Ureter (tissue), 1 donor: ENCODE data around the gene MSI2. TPM values are rescaled to one million over a fixed set of nuclear protein-coding genes. Genes with fewer than 3 reads are reported as not detected.

ENCODE experiments used
- DNase-seq: peaks from one replicate; pipeline ENCODE4 v3.0.0-alpha.2; 2020; ENCODE audit warnings: low spot score
- total RNA-seq: library from RNA; stranded (reverse); gene quantifications from one replicate; pipeline ENCODE4 v1.2.4, GENCODE V29; 2023
- donor health status: DM: yes; HTN: yes; CAD: no.

Gene MSI2
- total RNA-seq, 1 donor from 2014 or later: 230 TPM

DNA sequence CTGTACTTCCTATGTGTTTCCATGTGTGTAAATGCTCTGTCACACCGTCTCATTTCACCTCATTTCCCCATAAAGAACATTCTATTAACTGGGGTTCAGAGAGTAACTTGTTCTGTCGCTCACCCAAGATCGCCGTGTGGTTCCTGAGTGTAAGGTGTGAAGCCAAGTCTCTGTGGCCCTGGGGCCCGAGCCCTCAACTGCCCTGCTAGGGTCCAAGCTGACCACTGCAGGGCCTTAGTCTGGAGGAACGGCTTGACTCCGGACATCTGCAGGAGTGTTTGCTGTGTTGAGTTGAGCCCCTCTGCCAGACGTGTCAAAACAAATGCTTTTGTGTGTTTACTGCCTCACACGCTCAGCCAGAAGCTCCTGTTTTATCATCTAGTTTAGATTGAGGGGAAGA is 244.7 kb downstream of the MSI2 start:
- no peak for DNase-seq

DNA sequence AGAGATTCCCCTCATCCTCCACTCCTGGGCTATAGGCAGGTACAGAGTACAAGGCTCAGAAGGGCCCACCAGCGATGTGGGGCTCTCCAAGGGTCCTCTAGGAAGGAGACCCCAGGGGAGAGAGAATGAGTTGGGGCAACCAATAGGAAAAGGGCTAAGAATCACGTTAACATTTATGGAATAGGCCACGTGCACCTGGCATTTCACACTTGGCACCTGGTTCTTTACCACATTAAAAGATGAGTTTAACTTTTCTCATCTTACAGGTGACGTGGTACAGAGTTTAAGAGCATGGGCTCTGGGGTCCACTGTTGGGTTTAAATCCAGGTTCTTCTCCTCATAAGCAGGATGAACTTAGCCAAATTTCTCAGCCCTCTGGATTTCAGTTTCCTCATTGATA is 245.7 kb downstream of the MSI2 start:
- no peak for DNase-seq

DNA sequence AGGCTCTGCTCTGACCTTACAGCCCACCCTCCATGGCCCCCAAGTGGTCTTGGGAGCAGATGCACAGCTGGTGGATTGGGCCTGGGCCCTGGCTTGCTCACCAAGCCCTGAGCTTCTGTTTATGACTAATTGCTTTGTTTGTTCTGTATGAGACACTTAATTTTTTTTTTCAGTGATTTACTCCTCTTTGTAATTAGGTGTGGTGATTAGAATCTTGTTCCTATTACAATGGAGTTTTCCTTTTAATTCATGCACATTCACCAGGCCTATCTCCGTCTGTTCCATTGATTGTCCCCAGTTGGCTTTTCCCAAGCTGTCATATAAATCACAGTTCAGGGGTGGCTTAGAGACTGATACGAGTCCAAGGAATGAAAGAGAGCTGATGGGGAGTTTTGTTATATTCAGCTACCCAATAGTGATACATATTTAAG is 246.5 kb downstream of the MSI2 start:
- DNase-seq: no peak

DNA sequence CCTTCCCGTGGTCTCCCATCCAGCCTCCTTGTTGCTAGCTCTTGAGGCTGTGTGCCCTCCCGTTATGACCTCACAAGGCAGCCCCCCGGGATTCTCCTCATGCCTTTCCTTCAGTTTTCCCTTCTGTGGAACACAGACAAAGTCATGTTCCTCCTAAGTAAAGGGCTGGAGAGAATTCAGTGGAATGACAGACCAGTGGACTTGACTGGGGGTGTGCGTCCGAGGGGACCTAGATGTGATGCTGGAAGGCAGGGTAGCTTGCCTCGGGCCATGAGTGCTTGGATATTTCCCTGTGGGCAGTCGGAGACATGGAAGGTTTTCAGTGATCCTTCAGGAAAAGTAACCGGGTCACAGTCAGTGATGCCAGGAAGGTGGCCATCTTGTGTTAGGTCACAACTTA is 247.9 kb downstream of the MSI2 start:
- DNase-seq: no peak

DNA sequence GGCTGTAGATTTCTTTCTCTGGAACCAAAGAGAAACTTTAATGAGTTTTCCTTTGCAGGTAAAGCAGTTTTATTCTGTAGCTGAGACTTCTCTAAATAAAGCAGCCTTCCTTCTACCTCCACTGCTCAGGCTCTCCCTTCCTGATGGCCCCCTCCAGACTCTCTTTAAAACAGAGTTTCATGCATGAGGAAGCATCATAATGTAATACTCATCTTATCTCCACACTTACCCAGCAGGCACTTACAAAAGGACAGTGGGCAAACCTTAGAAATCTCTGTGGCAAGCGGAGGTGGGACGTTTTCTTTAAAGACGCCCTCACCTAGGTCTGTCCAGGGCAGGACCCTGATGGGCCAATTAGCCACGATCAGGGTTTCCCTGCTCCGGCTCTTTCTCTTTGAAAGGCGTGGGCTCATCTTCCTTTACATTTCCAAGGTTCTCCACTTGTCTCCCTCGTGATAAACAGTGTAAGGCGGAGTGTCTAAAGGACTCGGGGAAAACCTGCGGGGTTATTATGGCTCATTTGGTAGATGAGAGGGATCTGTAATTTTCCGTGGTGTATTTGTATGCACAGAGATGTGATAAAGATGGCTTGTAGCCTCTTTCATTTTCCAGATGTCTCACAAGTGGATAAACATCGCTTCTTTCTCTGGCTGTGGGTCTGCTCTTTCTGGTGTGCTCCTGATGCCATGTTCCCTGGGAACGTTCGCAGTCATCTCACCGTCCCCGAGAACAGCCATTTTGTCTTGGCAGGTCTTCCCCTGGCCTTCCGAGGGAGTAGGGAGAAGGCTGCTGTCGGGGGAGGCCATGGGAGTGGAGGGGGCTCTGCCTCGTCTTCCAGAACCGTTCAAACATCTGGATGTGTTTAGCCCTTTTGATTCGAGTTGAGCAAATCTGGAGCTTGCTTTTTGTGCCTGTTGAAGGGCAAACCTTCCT is 249.8 kb downstream of the MSI2 start:
- DNase-seq: no peak

DNA sequence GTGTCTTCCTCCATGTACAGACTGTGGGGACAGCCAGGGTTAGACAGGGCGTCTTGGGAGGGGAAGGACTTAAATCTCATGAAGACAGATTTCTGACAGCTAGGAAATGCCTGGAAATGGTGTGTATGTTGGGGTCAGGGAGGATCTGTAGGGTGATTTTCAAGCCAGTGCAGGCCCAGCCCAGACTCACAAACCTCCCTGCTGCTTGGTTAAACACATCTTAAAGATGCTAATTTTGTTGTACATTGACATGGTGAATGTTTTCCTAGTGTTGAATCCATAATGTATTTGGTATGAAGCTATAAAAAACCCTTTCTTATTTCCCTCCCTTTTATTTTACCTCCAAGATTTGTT is 250.4 kb downstream of the MSI2 start:
- DNase-seq: no peak

DNA sequence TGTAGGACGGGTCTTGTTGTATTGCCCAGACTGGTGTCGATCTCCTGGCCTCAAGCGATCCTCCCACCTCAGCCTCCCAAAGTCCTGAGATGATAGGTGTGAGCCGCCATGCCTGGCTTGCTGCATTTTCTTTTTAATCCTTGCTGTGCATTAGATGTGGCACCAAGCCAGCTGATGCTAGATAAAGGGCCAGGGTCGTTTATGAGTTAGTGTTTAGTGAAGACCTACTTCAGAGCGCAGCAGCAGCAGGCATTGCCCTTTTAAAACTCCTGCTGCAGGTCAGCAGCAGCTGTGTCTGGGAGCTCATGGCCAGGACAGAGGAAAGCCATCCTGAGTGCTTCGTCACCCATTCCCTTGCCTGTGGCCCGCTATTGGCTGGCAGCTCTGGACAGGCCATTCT is 251.5 kb downstream of the MSI2 start:
- no peak for DNase-seq

DNA sequence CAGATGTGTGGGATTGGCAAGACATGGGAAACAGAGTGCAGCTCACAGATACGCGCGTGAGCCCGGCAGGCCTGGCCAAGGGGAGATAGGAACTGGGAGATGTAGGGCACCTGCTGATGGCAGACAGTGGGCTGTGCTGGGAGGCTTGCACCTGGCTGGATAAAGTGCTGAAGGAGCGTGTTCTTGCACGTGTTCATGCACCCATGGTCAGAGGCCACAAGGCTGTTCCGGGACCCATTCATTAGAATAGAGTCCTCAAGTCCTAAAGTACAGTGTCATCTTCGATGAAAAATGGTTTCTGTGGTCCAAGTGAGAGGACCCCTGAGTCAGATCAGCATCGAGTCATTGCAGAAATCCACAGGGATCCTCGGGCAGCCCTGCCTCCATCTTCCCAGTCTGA is 252.3 kb downstream of the MSI2 start:
- no peak for DNase-seq

DNA sequence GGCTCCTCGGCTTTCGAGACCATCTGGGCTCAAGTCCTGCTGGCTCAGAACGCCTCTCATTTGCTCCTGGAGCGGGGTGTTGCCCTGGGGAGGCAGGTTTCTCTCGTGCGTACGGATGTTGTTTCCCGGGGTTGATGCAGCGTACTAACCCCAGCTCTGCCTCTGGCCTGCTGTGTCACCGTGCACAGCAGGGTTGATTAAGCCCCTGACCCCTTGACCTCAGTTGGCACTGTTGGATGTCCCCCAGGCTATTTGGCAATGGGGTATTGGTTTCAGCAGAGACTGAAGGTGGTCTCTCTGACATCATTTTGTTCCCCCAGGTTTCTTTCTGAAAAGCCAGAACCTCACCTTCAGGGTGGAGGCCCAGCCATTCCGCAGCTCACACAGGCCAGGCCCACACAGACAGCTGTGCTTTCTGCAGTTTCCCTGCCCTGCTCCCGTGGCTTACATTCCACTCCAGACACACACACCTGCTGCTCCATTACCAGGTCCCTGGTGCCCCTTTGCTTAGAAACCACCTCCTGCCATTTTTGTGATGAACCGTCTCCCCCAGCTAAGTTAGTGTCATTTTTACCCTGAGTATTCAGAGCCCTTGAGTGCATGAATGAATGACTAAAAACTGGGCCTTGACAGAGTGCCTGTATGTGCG is 255.3 kb downstream of the MSI2 start:
- no peak for DNase-seq

DNA sequence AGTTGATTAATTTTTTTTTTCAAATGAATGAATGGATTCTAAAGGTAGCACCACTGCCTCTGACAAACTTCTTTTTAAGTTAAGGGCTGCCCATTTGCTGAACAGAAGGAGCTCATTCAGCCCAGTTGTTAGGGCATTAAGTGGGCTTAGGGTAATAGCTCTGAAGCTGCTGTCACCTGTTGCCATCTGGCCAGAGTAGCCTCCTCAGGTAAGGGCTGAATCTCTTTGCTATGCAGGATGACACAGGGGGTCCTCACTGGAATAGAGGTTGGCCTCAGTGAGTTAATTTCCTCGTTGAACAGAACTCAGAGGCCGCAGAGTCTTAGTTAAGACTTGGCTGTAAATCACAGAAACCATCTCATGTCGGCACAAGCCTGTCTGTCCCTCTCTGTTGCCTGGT is 255.9 kb downstream of the MSI2 start:
- no peak for DNase-seq

DNA sequence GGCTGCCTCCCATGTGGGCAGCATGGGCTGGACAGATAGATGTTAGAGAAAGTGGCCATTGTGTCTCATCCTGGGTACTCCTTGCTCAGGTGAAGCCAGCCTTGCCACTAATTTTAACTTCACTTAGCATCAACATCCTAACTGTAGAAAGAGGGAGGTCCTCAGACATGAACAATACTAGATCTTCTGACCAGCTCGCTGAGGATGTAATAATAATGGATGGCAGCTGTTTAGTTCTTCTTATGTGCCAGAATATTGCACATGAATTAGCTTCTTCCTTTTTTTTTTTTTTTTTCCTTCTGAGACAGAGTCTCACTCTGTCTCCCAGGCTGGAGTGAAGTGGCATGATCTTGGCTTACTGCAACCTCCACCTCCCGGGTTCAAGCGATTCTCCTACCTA is 256.4 kb downstream of the MSI2 start:
- no peak for DNase-seq

DNA sequence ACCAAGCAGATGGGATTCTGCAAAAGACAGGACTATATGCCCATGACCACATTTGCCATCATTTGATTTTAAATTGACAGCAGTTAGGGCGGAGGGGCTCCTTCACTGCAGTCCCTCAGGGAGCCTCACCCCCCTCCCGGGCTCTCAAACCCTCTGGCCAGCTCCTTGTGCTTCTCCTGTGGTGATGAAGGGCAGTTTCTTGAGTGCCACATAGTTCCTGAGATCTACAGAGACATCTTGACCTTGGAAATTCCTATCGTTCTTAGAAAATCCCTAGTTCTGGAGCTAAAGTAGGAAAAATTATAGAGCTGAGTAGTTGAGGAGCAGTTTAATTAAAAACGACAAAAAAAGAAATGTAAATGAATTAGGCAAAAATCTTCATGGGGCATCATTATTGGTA is 257.2 kb downstream of the MSI2 start:
- no peak for DNase-seq

DNA sequence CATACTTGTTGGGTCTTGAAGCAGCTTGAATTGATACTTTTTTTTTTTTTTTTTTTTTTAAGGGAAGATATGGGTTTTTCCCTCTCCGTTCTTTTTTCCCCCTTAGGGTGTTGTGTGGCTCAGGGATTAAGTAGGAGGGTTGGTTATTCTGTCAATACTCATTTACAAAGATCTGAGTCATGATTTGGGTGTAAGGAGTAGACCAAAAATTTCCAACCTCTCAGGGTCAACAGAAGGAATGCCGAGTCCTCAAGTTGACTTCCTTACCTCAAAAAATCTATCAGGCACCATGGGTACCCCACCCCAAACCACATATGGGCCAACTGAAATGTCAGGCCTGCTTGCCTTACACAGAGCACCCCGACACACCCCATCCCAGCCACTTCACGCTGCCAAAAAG is 258.3 kb downstream of the MSI2 start:
- no peak for DNase-seq

DNA sequence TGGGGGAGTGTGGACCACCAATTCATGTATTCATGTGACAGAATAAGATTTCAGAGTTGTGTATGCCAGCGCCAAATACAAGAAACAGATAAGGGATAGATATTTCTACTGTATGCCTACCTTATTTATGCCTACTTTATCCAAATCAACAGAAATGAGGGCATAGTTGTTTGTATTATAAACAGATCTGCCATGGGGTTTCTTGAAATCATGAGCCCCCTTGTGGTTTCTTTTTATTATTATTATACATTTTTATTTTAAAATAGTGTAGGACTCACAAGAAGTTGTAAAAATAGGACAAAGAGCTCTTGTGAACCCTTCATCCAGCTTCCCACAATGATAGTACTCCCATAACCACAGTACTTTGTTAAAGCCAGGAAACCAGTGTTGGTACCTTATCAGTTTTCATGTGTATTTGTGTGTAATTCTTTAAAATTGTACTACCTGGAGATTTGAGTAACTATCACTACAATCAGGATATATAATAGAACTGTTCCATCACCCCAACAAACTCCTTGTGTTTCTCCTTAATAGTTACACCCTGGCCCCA is 259.4 kb downstream of the MSI2 start:
- no peak for DNase-seq

DNA sequence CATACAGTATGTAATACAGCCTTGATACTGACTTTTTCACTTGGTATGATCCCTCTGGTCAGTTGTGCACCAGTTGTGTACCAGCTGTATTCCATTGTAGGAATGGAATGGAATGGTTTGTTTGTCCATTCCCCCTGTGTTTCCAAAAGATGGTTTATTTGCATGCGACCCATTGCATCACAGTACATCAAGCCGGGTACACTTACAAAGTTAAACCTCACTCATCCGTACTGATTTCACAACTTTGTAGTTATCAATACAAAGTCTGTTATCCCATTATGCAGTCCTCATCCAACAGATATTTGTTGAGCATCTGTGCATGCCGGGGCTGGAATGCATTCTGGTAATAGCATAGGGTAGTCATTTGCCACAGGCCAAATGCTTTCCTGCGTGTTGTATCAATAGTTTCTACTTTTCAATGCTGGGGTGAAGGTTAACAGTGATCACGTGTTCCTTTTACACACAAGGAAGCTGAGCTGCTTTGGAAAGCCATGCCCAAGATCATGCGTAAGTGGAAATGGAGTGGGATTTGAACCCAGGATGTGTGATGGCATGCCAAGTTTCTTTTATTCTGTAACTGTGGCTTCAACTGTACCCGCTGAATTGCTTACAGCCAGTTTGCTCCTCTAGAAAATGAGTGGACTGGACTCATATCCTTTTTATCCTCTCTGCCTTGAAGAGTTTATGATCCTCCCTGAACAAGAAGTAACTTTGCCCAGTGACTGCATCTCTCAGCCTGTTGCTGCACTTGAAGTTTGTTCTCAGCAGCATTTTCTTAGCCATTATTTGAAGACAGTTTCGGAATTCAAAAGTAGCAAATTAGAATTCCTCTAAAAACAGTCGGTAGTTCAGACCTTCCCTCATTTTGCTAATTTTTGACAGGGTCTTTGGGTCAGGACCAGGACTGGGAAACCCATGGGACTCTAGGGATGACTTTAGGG is 260.2 kb downstream of the MSI2 start:
- DNase-seq: no peak

DNA sequence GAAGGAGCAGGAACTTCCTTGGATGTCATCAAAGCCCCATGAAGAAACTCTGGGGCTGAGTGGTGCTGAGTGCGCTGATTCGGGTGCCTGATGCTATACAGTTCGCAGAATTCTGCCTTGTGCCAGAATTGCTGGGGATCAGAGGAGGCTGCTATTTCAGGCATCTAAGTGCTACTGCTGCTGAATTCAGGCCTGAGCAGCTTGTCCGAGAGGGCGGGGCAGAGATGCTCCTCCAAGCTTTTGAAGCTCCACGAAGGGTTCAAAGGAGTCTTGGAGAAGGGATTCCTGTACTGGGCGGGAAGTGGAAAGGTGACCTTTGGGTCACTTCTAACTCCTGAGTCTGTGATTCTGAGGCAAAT is 260.9 kb downstream of the MSI2 start:
- no peak for DNase-seq

DNA sequence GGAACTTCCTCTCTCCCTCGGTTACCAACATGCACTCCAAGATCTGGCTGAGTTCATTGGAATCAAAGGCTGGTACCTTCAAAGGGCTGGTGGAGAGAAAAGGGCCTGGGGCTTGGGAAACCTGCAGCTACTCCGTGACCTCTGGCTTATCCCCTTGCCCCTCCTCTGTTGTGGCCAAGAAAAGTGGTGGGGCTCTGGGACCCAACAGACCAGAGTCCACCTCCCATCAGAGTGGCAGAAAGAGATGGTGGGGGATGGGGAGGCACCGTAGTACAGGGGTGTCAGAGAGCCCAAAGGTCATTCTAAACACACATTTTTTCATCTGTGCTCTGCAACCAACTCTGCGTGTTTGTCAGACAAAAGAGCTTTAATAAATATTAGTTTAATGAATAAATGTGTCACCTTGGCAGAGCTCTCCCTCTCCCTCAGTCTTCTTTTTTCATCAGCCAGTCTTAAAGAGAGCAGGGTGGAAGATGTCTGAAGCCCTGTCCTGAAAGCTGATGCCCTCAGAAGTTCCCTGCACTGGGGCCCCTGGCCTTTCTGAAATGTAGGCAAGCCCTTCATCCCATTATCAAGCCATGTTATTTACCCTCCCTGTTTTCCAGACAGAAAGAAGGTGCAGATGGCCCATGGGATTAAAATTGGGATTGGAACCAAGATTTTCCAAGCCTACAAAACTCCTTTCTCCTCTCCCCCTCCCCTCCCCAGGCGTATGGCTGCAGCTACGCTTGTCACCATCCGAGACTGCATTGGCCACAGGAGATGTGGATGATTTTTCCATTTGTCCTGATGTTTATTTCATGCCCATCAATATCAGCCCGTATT is 261.5 kb downstream of the MSI2 start:
- no peak for DNase-seq

DNA sequence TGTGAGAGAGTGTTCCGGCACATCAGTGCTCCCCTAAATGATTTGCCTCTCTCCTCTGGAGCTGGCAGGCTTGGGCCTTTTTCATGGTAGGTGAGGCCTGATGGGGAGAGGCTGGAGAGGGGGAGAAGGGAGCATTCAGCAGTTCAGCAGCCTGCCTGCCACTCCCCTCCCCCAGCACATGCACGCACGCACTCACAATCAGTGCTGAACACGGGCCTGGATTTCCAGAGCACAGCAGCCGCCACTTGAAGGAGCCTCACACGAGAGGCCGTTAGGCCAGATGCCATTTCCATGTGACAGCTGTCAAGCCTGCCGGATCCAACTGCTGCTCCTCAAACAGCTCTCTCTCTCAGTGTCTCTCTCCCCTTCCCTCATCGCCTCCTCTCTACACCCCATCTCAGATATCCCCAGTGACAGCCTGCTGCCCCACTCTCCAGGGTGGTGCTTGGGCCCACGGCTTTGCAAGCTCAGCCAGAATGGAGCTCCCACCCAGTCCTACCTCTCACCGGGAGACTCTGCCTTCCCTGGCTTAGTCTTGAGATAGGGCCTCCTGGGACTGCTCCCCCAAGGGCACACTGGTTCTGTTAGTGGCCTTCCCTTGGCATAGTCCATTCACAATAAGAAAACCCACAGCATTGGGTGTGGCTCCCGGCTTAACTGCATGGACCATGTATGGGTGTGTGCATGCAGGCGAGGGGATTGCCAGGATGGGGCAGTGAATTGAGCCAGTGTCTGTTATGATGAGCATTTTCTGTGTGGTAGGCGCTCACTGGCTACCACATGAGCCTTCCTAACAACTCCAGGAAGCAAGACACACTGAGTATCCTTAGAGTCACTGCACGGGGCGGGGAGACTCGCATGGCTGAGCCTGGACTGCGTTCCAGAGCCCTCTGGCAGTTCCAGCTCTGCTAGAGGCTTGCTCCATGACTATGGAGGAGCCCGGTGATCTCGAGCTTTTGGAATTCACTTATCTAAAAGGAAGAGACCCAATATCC is 262.6 kb downstream of the MSI2 start:
- no peak for DNase-seq

DNA sequence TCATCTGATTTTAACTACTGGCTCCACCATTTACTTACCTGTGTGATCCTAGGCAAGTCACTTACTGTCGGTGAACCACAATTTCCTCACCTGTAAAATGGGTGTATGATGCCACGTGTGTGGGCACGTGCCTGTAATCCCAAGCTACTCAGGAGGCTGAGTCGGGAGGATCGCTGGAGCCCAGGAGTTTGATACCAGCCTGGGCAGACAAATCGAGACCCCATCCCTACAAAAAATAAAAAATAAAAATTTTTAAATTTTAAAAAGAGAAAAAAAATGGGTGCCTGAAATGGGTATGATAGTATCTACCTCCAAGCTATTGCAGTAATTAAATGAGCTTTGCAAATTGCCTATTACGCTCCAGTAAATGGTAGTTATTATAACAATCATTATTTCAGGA is 263.5 kb downstream of the MSI2 start:
- DNase-seq: no peak

DNA sequence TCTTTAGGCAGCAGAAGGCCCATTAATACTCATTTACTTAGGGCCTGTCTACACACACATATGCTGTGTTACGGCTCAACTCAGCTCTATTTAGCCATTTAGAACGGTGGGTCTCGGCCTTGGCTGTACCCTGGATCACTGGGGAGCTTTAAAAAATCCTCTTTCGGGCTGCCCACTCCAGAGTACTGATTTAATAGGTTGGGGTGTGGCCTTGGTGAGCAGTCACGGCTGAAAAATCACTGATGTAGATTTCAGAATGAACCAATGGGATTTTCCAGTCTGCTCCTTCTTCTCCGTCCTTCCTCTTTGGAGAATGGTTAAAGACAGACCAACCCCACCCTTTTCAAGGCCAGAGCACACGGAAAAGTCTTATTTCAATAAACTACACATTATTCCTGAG is 265.3 kb downstream of the MSI2 start:
- no peak for DNase-seq
